Sciatic nerve (tissue), 2 donors: ENCODE measurements around the gene MKRN2OS. TPM values are rescaled to one million over a fixed set of nuclear protein-coding genes. Genes with fewer than 3 reads are reported as not detected.

ENCODE experiments used
- ATAC-seq: fragments of 200-7000 bp; cut with Tn5 transposase; one replicate; pipeline ENCODE4 v1.9.1; 2020; ENCODE audit warnings: mild to moderate bottlenecking, moderate library complexity
- DNase-seq: peaks from one replicate; pipeline ENCODE4 v3.0.0-alpha.2; 2020; ENCODE audit warnings: low spot score
- intact Hi-C: fragments of 100-400 bp; cut with DNase I; formaldehyde crosslinking; loops from one replicate; pipeline ENCODE4 v1.14.2; 2022
- total RNA-seq: library from RNA; stranded (reverse); fragmentation: NEBNext Ultra II Directional; extraction: Animal tissue kit (Norgen Biotek cat#: 25700); gene quantifications from one replicate; pipeline ENCODE4 v1.2.1, GENCODE V29; 2021
- donor health status: DM: no; HTN: no; CAD: no.
- donor health status: DM: no; HTN: no; CAD: no.

MKRN2OS gene
- total RNA-seq: not detected

- DNase-seq: no peak
- no peak for ATAC-seq
- intact Hi-C loops: no loop called here
Observed at GRCh38 chr3:12545473-12545791, at the start of gene MKRN2OS. Gene MKRN2OS, minus strand, starts transcription at chr3:12545499. Its CDS starts 35 bp downstream, at chr3:12545464.

DNA sequence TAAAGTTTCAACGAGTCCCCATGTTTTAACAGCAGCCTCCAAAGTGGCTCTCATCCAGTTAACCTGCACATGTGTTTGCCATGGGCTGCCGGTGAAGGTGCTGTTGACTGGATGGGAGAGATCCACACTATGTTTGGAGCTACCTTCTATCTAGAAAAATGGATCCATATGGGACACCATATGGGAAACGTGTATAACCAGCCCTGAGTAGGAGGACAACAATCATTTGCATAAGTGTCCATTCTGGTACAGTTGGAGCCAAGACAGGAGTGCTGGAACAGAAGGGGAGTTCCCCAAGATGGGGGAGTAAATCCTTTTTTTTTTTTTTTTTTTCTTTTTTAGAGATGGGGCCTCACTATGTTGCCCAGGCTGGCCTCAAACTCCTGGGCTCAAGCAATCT, 48.2 kb upstream of the MKRN2OS start:
- intact Hi-C loops: no loop called here
- no peak for ATAC-seq

GRCh38 chr3:12591997-12592715, 46.9 kb upstream of the MKRN2OS start:
- no peak for DNase-seq
- ATAC-seq: no peak
- intact Hi-C loops: no loop called here

More for the DNA sequence above, 48.2 kb upstream of the MKRN2OS start:
- no peak for DNase-seq

DNA sequence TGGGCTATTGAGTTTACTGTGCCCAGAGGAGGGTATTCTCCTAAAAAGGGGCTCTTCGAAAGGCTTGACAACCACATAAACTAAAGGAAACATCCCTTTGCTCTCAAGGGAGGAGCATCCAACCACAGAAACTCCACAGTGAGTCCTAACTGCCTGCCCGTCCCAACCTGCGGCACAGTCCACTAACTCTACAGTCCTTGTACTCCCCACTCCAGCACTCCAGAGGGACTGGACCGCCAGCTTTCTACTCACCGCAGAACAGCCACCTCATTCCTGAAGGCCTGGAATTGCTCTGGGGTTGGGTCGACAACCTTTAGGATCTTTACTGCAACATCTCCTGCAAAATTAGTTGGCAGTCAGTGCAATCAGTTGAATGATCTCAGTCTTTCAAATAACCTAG, 46.2 kb upstream of the MKRN2OS start:
- intact Hi-C loops: no loop called here
- no peak for ATAC-seq
- no peak for DNase-seq

DNA sequence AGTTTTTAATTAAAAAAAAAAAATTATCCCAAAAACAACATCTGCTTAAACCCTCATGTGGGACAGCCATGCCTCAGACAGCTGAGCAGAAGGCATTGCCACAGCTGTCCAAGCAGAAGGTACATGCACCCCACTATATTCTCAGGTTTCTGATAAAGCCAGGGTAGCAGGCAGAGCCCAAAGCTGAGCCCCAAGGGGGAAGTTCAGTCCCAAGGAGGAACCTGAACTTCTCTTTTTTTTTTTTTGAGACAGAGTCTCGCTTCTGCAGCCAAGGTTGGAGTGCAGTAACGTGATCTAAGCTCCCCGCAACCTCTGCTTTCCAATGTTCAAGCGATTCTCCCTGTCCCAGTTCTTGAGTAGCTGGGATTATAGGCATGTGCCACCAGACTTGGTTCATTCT, 44.8 kb upstream of the MKRN2OS start:
- intact Hi-C loops: no loop called here
- DNase-seq: no peak
- peak; percentile 43 for ATAC-seq

- DNase-seq (no peak), ATAC-seq (no peak)
- intact Hi-C loops: no loop called here
Observed at GRCh38 chr3:12588039-12589009, 43.0 kb upstream of the MKRN2OS start.

- intact Hi-C loops: no loop called here
- ATAC-seq (no peak), DNase-seq (no peak)
Observed at GRCh38 chr3:12586403-12586802, 41.1 kb upstream of the MKRN2OS start.

DNA sequence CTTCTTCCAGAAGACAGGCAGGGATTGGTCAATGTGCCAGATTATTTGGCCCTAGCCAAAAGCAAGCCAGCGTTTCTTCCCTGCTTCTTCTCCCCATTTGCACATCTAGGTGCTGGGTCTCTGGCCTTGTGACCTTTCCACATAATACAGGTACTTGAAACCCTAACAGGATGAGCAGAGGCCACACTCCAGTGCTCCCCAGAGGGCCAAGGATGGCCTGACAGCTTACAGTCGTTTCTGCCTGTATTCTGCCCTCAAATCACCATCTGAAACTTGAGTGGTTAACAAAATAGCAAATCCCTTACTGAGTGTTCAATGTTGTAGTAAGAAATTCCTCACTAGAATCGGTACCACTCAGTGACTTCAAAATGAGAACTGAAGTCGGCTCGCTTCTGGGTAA, 40.7 kb upstream of the MKRN2OS start:
- DNase-seq: no peak
- no peak for ATAC-seq
- intact Hi-C loops: no loop called here

GRCh38 chr3:12585181-12585580, 39.9 kb upstream of the MKRN2OS start:
- ATAC-seq: no peak
- no peak for DNase-seq
- intact Hi-C loops: no loop called here

- ATAC-seq: no peak
- intact Hi-C loops: no loop called here
Observed at GRCh38 chr3:12584083-12584482, 38.8 kb upstream of the MKRN2OS start.

DNA sequence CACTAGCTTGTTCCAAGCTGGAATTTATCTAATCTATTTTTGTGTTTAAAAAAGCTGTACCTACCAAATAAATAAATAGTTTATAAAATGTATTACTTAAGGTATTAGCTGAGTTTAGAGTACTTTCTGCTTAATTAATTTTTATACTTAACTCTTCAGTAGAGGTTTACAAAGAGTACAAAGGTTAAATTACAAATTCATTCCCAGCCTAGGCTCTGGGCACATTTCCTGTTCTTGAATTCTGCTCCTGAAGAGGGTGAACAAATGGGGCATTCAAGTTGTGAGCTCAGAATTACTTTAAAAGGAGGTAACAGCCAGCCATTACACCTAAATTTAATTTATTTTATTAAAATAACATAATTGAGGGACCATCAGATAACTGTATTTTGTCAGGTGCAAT, 38.0 kb upstream of the MKRN2OS start:
- DNase-seq: no peak
- ATAC-seq: no peak
- intact Hi-C loops: no loop called here

More at GRCh38 chr3:12584083-12584482, 38.8 kb upstream of the MKRN2OS start:
- DNase-seq: no peak

- DNase-seq: no peak
Observed at GRCh38 chr3:12582730-12583129, 37.4 kb upstream of the MKRN2OS start.

DNA sequence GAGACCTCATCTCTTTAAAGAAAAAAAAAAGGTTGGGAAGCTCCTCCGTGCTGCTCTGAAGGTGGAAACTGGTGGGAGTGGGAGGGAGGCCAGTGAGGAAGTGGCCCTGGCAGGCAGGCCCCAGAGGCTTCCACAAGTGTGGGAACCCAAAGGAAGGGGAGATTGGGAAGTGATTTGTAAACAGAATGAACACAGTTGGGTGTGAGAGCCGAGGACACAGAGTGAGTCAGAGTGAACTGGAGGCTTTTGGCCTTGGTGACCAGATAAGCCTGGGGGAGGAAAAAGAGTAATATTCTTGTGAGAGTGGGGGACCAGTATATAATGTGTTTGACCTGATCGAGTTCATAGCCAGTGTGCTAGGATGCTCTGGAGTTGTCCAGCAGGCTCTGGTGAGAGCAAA, 34.6 kb upstream of the MKRN2OS start:
- intact Hi-C loops: no loop called here
- no peak for ATAC-seq
- DNase-seq: no peak

More at GRCh38 chr3:12582730-12583129, 37.4 kb upstream of the MKRN2OS start:
- ATAC-seq: no peak
- intact Hi-C loops: no loop called here

DNA sequence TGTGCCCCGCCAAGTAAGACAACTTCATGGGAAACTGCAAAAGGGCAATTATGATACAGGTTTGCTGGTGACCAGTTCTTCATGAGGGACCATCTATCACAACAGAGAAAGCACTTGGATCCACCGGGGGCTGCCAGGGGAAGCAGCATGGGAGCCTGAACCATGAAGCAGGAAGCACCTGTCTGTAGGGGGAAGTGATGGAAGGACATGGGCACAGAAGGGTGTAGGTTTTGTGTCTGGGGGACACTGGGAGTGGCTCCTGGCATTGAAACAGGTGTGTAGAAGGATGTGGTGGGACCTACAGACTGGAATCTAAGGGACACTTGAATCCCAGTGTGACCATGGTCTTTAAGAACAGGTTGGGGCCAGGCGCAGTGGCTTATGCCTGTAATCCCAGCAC, 34.2 kb upstream of the MKRN2OS start:
- no peak for DNase-seq
- intact Hi-C loops: no loop called here
- no peak for ATAC-seq

DNA sequence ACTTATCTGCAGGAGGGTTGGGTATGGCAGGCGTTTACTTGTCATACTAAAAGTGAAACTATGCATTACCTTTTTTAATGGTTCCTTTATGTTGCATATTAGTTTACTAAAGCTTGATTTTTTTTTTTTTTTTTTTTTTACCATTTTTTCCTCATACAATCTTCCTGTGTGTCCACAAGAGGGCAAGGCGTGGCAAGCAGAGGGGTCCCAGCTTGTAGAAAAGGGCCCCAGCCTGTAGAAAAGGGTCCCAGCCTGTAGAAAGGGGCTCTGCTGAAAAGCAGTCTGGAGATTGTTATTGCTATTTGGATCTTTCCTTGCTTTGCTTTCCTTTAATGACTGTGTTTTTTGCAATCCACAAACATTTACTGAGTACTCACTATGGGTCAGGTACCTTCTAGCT, 33.4 kb upstream of the MKRN2OS start:
- no peak for ATAC-seq
- intact Hi-C loops: no loop called here
- DNase-seq: no peak

DNA sequence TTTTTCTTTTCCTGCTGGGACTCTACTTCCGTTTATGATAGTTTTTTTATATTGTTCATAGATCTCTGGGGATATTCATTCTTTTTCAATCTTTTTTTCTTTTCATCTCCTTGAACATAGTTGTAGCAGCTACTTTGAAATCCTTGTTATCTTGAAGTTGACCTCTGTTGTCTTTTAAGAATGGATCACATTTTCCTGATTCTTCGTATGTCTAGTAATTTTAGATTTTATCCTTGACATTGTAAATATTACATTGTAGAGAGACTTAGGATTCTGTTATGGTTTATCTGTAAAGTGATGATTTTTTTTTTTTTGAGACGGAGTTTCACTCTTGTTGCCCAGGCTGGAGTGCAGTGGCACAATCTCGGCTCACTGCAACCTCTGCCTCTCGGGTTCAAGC, 32.1 kb upstream of the MKRN2OS start:
- no peak for DNase-seq
- intact Hi-C loops: no loop called here
- no peak for ATAC-seq

DNA sequence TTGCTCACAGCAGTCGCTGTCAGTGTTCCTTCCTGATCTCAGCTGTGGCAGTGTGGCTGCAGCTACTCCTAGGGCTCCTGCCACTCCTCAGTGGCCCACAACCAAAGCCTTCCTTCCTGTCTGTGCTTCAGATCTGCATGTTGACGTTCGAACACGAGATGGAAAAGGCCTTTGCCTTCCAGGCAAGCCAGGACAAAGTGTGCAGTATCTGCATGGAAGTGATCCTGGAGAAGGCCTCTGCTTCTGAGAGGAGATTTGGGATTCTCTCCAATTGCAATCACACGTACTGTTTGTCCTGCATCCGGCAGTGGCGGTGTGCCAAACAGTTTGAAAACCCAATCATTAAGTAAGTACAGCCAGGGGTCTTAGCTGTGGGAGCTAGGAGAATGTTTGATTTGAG, 29.4 kb upstream of the MKRN2OS start:
- ATAC-seq (no peak), DNase-seq (no peak)
- intact Hi-C loops: no loop called here

DNA sequence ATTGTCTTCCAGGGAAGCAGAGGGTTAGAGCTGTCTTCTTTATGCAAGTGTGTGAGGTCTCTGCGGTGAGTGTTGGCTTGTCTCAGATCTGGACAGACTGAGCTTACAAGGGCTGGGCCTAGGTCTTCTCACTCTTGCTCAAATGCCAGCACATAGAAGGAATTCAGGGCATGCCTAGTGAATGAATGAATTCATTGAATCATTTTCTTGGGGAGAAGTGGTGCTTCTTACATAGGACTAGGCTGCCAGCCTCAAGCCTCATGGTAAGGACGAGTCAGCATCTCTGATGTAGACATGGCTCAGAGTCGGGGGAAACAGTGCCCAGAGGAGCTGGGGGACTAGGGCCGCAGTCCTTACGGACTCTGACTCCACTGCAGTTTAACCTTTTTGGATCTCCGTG, 28.8 kb upstream of the MKRN2OS start:
- intact Hi-C loops: no loop called here
- DNase-seq (no peak), ATAC-seq (no peak)

GRCh38 chr3:12571986-12572385, 26.7 kb upstream of the MKRN2OS start:
- intact Hi-C loops: no loop called here
- no peak for ATAC-seq
- no peak for DNase-seq

GRCh38 chr3:12569836-12570235, 24.5 kb upstream of the MKRN2OS start:
- DNase-seq (no peak), ATAC-seq (no peak)
- intact Hi-C loops: no loop called here
